Measurements from ENCODE around the gene GPR68.

- TF ChIP-seq POLR2A (IDR thresholded peaks at IDR 0.05; ENCODE audit: low read length) (no peak), CTCF (IDR thresholded peaks at IDR 0.05) (no peak), REST (IDR thresholded peaks at IDR 0.05) (no peak), MAFK (IDR thresholded peaks at IDR 0.05; ENCODE audit: partially characterized antibody) (no peak), MAX (IDR thresholded peaks at IDR 0.05) (no peak), MYC (IDR thresholded peaks at IDR 0.05; ENCODE audit: borderline replicate concordance, low read length) (no peak)
These were observed 39.8 kb downstream of the GPR68 start for GRCh38 chr14:91204657-91205056.
